NB4 (cell line): ENCODE data around the gene SORT1.

ENCODE experiments used
- DNase-seq: peaks from one replicate; pipeline ENCODE4 v3.0.0; 2010; ENCODE audit warnings: low read depth
- H3K4me3 ChIP-seq: one replicate; pipeline ENCODE4 v1.5.1; 2011; ENCODE audit warnings: mild to moderate bottlenecking, low read depth, low read length, moderate library complexity
- MYC ChIP-seq: IDR thresholded peaks from 2 replicates; pipeline ENCODE4 v1.6.1; 2011; ENCODE audit warnings: low read depth, low read length
- POLR2A ChIP-seq: IDR thresholded peaks from 2 replicates; pipeline ENCODE4 v1.6.1; 2011; ENCODE audit warnings: mild to moderate bottlenecking; ENCODE audit not compliant: insufficient read length; ENCODE audit errors: extremely low read depth
- TF ChIP-seq, protein P1 (sequence below): IDR thresholded peaks from 2 replicates; pipeline ENCODE4 v1.6.1; 2011; ENCODE audit warnings: low read depth, low read length
- TF ChIP-seq, protein P2 (sequence below): IDR thresholded peaks from one replicate; pipeline ENCODE4 v1.5.1; 2012; ENCODE audit warnings: low read depth, low read length

SORT1 gene

DNA sequence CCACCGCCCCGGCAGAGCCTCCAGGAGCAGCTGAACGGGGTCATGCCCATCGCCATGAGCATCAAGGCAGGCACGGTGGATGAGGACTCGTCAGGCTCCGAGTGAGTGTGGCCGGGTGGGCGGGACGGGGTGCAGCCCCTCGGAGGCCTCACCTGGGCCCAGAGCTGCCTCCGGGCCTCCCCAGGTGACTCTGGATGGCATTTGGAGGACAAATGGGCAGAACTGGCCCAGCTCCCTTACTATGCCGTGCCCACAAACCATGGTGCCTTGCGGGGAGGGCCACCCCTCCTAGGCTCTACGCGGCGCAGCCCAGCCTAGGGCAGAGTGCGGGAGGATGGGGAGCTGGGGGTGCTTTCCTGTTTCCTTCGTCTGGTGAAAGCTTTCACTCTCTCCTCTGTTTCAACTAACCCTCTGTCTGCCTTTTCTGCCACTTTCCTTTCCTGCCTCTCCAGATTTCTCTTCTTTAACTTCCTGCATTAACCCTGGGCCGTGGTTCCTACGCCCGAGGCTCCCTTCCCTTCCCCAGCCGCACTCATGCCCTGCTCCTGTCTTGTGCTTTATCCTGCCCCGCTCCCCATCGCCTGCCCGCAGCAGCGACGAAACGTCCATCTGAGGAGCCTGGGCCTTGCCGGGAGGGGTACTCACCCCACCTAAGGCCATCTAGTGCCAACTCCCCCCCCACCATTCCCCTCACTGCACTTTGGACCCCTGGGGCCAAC lies 124.0 kb downstream of the SORT1 start:
- no peak overlapping the region for H3K4me3 ChIP-seq

DNA sequence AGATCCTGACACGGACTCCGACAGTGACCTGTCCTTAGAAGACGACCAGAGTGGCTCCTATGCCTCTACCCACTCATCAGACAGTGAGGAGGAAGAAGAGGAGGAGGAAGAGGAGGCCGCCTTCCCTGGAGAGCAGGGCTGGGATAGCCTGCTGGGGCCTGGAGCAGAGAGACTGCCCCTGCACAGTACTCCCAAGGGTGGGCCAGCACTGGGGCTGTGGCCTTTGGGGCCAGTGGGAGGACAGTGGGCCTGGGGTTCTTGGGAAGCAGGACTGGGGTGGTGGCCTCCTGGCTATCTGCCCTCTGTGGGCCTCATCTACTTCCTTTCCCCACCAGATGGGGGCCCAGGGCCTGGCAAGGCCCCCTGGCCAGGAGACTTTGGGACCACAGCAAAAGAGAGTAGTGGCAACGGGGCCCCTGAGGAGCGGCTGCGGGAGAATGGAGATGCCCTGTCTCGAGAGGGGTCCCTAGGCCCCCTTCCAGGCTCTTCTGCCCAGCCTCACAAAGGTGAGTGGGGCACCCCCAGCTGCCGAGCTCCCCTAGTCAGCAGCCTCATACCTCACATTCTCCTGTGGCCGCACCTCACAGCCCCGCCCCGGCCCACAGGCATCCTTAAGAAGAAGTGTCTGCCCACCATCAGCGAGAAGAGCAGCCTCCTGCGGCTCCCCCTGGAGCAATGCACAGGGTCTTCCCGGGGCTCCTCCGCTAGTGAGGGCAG lies 124.7 kb downstream of the SORT1 start:
- no peak for DNase-seq
- TF ChIP-seq, protein P1, sequence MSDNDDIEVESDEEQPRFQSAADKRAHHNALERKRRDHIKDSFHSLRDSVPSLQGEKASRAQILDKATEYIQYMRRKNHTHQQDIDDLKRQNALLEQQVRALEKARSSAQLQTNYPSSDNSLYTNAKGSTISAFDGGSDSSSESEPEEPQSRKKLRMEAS = no peak
- no peak for TF ChIP-seq POLR2A
- TF ChIP-seq, protein P2, sequence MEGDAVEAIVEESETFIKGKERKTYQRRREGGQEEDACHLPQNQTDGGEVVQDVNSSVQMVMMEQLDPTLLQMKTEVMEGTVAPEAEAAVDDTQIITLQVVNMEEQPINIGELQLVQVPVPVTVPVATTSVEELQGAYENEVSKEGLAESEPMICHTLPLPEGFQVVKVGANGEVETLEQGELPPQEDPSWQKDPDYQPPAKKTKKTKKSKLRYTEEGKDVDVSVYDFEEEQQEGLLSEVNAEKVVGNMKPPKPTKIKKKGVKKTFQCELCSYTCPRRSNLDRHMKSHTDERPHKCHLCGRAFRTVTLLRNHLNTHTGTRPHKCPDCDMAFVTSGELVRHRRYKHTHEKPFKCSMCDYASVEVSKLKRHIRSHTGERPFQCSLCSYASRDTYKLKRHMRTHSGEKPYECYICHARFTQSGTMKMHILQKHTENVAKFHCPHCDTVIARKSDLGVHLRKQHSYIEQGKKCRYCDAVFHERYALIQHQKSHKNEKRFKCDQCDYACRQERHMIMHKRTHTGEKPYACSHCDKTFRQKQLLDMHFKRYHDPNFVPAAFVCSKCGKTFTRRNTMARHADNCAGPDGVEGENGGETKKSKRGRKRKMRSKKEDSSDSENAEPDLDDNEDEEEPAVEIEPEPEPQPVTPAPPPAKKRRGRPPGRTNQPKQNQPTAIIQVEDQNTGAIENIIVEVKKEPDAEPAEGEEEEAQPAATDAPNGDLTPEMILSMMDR = no peak
- no peak for TF ChIP-seq MYC
- H3K4me3 ChIP-seq = no peak overlapping the region

More for the DNA sequence above, 124.0 kb downstream of the SORT1 start:
- no peak for DNase-seq
- no peak for TF ChIP-seq MYC
- no peak for TF ChIP-seq POLR2A
- TF ChIP-seq, protein P2 = no peak
- TF ChIP-seq, protein P1 = no peak

DNA sequence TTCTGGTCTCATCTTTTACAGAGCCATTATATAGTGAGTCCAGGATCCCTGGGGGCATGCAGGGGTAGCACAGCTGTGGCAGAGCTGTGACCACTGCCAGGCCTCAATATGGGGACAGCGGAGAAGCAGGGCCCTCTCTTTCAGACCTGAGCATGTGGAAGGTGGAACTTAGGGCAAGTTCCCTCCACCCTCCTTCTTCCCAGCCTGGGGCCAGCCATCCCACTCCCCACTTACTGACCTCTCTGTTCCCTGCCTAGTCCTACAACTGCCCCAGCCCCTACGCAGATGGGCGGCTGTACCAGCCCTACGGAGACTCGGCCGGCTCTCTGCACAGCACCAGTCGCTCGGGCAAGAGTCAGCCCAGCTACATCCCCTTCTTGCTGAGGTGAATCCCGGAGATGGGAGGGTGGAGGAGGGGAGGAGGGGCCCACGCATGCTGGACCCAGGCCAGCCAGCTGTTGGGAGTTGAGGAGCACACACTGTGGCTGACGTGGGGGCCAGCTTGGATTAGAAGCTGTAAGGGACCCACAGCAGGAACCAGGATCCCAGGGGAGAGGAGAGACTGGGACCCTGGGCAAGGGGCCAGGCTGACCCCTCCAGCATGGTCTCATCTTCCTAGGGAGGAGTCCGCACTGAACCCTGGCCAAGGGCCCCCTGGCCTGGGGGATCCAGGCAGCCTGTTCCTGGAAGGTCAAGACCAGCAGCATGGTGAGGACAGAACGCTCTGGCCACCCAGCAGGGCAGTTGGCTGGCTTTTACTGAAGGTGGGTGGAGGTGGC lies 125.5 kb downstream of the SORT1 start:
- DNase-seq = no peak
- TF ChIP-seq, protein P1 = no peak
- TF ChIP-seq MYC (no peak), POLR2A (no peak)
- TF ChIP-seq, protein P2 = no peak
- H3K4me3 ChIP-seq = no peak overlapping the region

DNA sequence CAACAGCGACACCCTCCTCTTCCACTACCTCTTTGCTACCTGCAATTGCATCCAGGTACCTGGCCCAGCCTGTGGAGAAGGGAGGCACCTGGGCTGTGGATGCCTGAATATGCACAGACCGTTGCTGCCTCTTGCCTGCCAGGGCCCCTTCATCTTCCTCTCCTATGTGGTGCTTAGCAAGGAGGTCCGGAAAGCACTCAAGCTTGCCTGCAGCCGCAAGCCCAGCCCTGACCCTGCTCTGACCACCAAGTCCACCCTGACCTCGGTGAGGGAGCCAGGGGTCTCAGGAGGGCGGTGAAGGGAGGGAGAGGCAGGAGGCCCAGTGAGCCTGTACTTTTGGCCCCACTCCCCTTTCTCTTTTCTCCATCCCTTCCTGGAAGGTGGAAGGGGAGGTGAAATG lies 126.3 kb downstream of the SORT1 start:
- no peak for DNase-seq
- TF ChIP-seq, protein P1 = no peak
- TF ChIP-seq POLR2A (no peak), MYC (no peak)
- TF ChIP-seq, protein P2 = no peak
- H3K4me3 ChIP-seq = no peak overlapping the region

DNA sequence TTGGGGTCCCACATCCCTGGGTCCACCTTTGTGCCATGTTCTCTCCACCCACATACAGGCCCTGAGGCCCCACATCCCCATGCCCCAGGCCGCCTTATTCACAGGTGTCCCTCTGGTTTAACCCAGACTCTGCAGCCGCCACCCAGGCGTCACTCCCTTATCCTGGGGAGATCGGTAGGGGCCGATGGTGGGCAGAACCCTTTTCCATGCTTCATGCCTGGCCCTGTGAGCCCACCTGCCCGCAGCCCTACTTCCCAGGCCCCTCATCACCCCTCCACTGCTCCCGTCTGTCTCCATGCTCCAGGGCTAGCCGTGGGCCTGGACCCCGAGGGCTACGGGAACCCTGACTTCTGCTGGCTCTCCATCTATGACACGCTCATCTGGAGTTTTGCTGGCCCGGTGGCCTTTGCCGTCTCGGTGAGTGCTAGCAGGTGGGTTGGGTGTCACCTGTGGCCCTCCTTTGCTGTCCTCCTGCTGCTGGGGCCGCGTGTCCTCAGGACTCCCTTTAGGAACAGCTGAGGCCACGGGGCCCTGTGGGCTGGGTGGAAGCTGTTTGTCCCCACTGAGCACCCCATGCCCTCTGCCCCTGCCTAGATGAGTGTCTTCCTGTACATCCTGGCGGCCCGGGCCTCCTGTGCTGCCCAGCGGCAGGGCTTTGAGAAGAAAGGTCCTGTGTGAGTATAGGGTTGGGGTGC lies 126.9 kb downstream of the SORT1 start:
- H3K4me3 ChIP-seq = no peak overlapping the region
- no peak for DNase-seq
- TF ChIP-seq POLR2A = no peak
- no peak for TF ChIP-seq MYC
- TF ChIP-seq, protein P2 = no peak
- TF ChIP-seq, protein P1 = no peak
